ENCODE data around the gene TBC1D2B.

TBC1D2B gene

DNA sequence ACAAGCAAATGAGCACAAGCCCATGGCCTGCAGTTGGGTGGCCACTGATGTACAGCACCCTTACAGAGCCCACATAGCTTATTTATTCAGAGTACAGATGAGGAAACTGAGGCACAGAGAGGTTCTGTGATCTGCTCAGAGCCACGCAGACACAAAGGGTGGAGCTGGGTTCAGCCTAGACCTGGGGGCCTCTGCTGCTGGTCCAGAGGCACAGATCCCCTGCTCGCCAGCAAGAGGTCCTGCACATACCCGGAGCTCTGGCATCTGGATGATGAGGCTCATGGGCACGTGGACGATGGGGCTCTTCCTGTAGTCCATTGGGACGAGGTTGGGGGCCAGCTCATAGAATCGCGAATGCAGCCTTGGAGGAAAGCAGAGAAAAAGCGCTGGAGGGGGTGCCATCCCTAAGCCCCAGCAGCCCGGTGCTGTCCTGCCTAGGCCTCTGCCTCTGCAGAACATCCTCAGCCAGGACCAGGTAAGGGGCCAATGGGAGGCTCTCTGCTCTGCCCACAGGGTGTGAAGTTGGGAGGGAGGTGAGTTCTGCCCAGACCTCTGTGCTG is 33.5 kb upstream of the TBC1D2B start:
- TF ChIP-seq, protein P1, sequence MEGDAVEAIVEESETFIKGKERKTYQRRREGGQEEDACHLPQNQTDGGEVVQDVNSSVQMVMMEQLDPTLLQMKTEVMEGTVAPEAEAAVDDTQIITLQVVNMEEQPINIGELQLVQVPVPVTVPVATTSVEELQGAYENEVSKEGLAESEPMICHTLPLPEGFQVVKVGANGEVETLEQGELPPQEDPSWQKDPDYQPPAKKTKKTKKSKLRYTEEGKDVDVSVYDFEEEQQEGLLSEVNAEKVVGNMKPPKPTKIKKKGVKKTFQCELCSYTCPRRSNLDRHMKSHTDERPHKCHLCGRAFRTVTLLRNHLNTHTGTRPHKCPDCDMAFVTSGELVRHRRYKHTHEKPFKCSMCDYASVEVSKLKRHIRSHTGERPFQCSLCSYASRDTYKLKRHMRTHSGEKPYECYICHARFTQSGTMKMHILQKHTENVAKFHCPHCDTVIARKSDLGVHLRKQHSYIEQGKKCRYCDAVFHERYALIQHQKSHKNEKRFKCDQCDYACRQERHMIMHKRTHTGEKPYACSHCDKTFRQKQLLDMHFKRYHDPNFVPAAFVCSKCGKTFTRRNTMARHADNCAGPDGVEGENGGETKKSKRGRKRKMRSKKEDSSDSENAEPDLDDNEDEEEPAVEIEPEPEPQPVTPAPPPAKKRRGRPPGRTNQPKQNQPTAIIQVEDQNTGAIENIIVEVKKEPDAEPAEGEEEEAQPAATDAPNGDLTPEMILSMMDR (IDR thresholded peaks at IDR 0.05; ENCODE audit: low read depth, low read length, missing control alignments), result no peak
- in situ Hi-C loops (cut with HindIII; ENCODE audit: low pct_ligation_motif_present, low sequenced_read_pairs), result no loop called here

DNA sequence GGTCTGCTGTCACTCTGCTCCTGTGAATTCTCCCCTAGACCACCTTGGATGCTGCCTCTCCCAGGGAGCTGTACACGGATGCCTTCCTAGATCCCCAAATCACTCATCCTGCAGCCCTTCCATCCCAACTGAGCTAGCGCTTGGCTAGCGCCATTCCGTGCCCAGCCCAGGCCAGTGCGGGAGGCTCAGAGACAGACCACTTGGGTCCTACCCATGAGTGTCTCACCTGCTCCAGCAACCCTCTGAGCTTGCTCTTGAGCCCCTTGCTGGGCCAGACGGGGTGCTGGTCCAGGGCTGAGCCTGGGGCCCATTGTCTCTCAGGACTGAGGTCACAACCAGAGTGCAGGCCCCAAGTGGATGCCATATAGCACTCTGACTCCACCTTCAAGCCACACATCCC is 32.6 kb upstream of the TBC1D2B start:
- DNase-seq, result no peak
- Histone ChIP-seq H3K4me3 (ENCODE audit: low read depth, low read length) (no peak overlapping the region), H3K27me3 (replicated peaks) (no peaks in the 10 kb centered on the region), H3K27ac (no peak overlapping the region), H3K36me3 (replicated peaks) (no peaks in the 10 kb centered on the region)
- TF ChIP-seq, protein P1 (IDR thresholded peaks at IDR 0.05; ENCODE audit: low read depth, low read length, missing control alignments), result no peak
- in situ Hi-C loops (cut with HindIII; ENCODE audit: low pct_ligation_motif_present, low sequenced_read_pairs), result no loop called here

More for the DNA sequence above, 33.5 kb upstream of the TBC1D2B start:
- no peaks in the 10 kb centered on the region for H3K27me3 ChIP-seq (replicated peaks)
- H3K4me3 ChIP-seq (ENCODE audit: low read depth, low read length), result no peak overlapping the region
- H3K27ac ChIP-seq, result no peak overlapping the region
- DNase-seq, result no peak
- no peaks in the 10 kb centered on the region for H3K36me3 ChIP-seq (replicated peaks)

DNA sequence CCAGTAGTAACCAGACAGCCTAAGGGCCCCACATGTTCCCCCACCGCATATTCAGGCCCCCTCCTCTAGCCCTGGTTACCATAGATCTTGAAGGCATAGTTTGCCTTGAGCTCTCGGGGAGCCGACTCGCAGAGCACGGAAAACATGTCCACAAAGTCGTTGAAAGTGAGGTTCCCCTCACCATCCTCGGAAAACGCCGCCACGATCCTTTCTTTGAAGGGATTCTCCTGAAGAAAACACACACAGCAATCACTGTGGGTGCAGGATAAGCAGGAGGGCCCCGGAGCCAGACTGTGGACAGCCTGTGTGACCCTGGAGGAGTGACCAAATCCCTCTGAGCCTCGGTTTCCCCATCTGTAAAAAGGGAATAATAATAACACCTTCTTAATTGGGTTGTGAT is 31.6 kb upstream of the TBC1D2B start:
- TF ChIP-seq, protein P1 (IDR thresholded peaks at IDR 0.05; ENCODE audit: low read depth, low read length, missing control alignments), result no peak
- in situ Hi-C loops (cut with HindIII; ENCODE audit: low pct_ligation_motif_present, low sequenced_read_pairs), result no loop called here
- H3K27me3 ChIP-seq (replicated peaks), result no peaks in the 10 kb centered on the region
- no peaks in the 10 kb centered on the region for H3K36me3 ChIP-seq (replicated peaks)
- no peak for DNase-seq
- H3K4me3 ChIP-seq (ENCODE audit: low read depth, low read length), result no peak overlapping the region
- no peak overlapping the region for H3K27ac ChIP-seq

DNA sequence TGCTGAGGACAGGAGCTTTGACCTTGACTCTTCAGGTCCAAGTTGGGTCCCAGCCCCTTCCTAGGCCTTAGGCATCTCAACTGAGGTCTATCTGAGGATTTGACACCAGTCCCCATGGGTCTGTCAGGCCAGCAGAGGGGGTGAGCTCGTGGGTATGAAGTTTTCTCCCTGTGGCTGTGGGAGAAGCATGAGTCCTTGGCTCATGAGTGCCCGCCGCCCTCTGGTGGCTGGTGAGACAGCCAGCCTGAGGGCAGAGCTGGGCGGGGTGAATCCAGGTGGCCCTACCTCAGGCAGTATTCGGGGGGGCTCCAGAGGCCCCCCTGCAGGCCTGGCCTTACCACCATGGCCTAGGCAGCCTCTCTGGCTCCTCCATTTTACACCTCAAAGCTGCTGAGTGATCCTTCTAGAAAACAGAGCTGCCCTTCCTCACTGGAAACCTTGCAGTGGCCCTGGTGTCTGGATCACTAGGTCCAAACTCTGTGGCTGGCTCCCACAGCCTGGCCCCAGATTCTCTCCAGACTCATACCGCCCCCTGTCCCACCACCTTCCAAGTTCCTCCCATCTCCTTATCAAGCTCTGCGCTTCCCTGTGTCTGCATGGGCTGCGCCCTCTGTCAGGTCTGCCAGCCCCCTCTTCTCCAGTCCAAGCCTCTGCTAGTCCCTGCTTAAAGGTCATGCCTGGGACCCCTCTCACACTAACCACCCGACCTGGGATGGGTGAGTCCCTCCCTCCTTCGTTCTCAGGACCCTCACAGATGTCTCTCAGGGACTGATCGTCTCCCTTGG is 31.0 kb upstream of the TBC1D2B start:
- Histone ChIP-seq H3K27me3 (replicated peaks) (no peaks in the 10 kb centered on the region), H3K36me3 (replicated peaks) (no peaks in the 10 kb centered on the region), H3K4me3 (ENCODE audit: low read depth, low read length) (no peak overlapping the region), H3K27ac (no peak overlapping the region)
- in situ Hi-C loops (cut with HindIII; ENCODE audit: low pct_ligation_motif_present, low sequenced_read_pairs), result no loop called here
- TF ChIP-seq, protein P1 (IDR thresholded peaks at IDR 0.05; ENCODE audit: low read depth, low read length, missing control alignments), result peak; percentile 95
- DNase-seq, result peak; percentile 75

DNA sequence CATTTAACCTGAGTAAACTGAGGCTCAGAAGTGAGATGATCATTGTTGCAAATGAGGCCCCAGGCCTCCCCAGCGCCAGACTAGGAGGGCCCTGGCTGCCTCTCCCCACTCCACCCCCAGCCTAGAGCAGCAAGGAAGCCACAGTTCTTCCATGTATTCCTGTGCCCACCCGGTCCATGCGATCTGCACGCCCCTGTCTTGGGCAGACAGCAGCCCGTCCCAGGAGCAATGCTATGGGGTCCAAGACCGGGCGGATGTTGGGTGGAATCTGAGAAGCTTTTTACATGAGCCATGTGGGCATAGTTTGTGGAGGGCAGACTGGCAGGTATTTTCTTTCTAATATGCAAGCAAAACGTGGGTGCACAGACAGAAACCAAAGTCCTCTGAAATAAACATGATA is 30.0 kb upstream of the TBC1D2B start:
- Histone ChIP-seq H3K27me3 (replicated peaks) (no peaks in the 10 kb centered on the region), H3K27ac (no peak overlapping the region), H3K4me3 (ENCODE audit: low read depth, low read length) (no peak overlapping the region), H3K36me3 (replicated peaks) (no peaks in the 10 kb centered on the region)
- in situ Hi-C loops (cut with HindIII; ENCODE audit: low pct_ligation_motif_present, low sequenced_read_pairs), result no loop called here
- DNase-seq, result no peak
- TF ChIP-seq, protein P1 (IDR thresholded peaks at IDR 0.05; ENCODE audit: low read depth, low read length, missing control alignments), result no peak

Data from brain microvascular endothelial cell (primary cell).